HepG2 (cell line): ENCODE results near the gene EDN3. TPM values are rescaled to one million over a fixed set of nuclear protein-coding genes. Genes with fewer than 3 reads are reported as not detected.

Experiments used
- ARNT ChIP-seq: fragments of 450-650 bp; IDR thresholded peaks from 2 replicates; pipeline ENCODE4 v1.6.1; 2017
- HDAC6 ChIP-seq: fragments of 200-600 bp; sonication (generic); IDR thresholded peaks from 2 replicates; pipeline ENCODE4 v1.7.0; 2017; ENCODE audit warnings: mild to moderate bottlenecking, antibody characterized with exemption, low read length, low read depth
- JUNB ChIP-seq: sonication (generic); formaldehyde crosslinking; IDR thresholded peaks from 2 replicates; pipeline ENCODE4 v1.8.0; 2022; ENCODE audit warnings: missing genetic modification reagents, mild to moderate bottlenecking, borderline replicate concordance
- MATR3 ChIP-seq: sonication (generic); formaldehyde crosslinking; IDR thresholded peaks from 2 replicates; pipeline ENCODE4 v1.4.0; 2020; ENCODE audit warnings: missing genetic modification reagents
- MBD4 ChIP-seq: IDR thresholded peaks from 2 replicates; pipeline ENCODE4 v1.6.1; 2012; ENCODE audit warnings: low read length, inconsistent platforms, borderline replicate concordance
- NBN ChIP-seq: fragments of 450-650 bp; conservative IDR thresholded peaks from 2 replicates; pipeline ENCODE4 v1.6.1; 2017
- NR2C2 ChIP-seq: sonication (generic); formaldehyde crosslinking; IDR thresholded peaks from 2 replicates; pipeline ENCODE4 v1.4.0; 2020; ENCODE audit warnings: missing genetic modification reagents, mild to moderate bottlenecking, moderate library complexity, borderline replicate concordance
- PAWR ChIP-seq: sonication (generic); formaldehyde crosslinking; IDR thresholded peaks from 2 replicates; pipeline ENCODE4 v1.4.0; 2020; ENCODE audit warnings: missing genetic modification reagents, mild to moderate bottlenecking, borderline replicate concordance
- PLRG1 ChIP-seq: fragments of 450-650 bp; conservative IDR thresholded peaks from 2 replicates; pipeline ENCODE4 v1.6.1; 2016
- PPARG ChIP-seq: conservative IDR thresholded peaks from 2 replicates; pipeline ENCODE4 v1.6.1; 2016; ENCODE audit warnings: missing biosample characterization, missing genetic modification reagents
- RFXANK ChIP-seq: IDR thresholded peaks from 2 replicates; pipeline ENCODE4 v1.6.1; 2016
- SIN3A ChIP-seq: IDR thresholded peaks from 2 replicates; pipeline ENCODE4 v1.6.1; 2011; ENCODE audit warnings: low read depth, mild to moderate bottlenecking, control low read depth, low read length, borderline replicate concordance
- TAF15 ChIP-seq: fragments of 200-400 bp; formaldehyde crosslinking; IDR thresholded peaks from one replicate; pipeline ENCODE4 v1.6.1; 2018; ENCODE audit warnings: mild to moderate bottlenecking, low read depth, low read length; ENCODE audit not compliant: poor library complexity, severe bottlenecking
- TCF7 ChIP-seq: sonication (generic); IDR thresholded peaks from 2 replicates; pipeline ENCODE4 v1.6.1; 2016; ENCODE audit warnings: antibody characterized with exemption, low read depth
- ZBTB1 ChIP-seq: sonication (generic); formaldehyde crosslinking; IDR thresholded peaks from 2 replicates; pipeline ENCODE4 v1.4.0; 2020; ENCODE audit warnings: missing genetic modification reagents, borderline replicate concordance
- ZFYVE20 ChIP-seq: sonication (generic); formaldehyde crosslinking; IDR thresholded peaks from 2 replicates; pipeline ENCODE4 v1.8.0; 2023; ENCODE audit warnings: low read depth, mild to moderate bottlenecking, moderate library complexity, missing genetic modification reagents, borderline replicate concordance
- ZNF34 ChIP-seq: sonication (generic); formaldehyde crosslinking; IDR thresholded peaks from 2 replicates; pipeline ENCODE4 v1.4.0; 2020; ENCODE audit warnings: mild to moderate bottlenecking, missing genetic modification reagents, borderline replicate concordance
- ZNF432 ChIP-seq: sonication (generic); formaldehyde crosslinking; IDR thresholded peaks from 2 replicates; pipeline ENCODE4 v1.5.0; 2020; ENCODE audit warnings: missing genetic modification reagents, mild to moderate bottlenecking, borderline replicate concordance
- ZNF460 ChIP-seq: sonication (generic); formaldehyde crosslinking; IDR thresholded peaks from 2 replicates; pipeline ENCODE4 v1.5.1; 2020; ENCODE audit warnings: missing genetic modification reagents, mild to moderate bottlenecking, borderline replicate concordance
- ZNF570 ChIP-seq: sonication (generic); formaldehyde crosslinking; IDR thresholded peaks from 2 replicates; pipeline ENCODE4 v1.4.0; 2020; ENCODE audit warnings: mild to moderate bottlenecking, missing genetic modification reagents, borderline replicate concordance
- ZNF773 ChIP-seq: sonication (generic); formaldehyde crosslinking; IDR thresholded peaks from 2 replicates; pipeline ENCODE4 v1.4.0; 2020; ENCODE audit warnings: missing genetic modification reagents, borderline replicate concordance
- polyA plus RNA-seq, 8 experiments: library from polyadenylated mRNA; depleted of rRNA in 3 of 8; stranded (reverse) in 7 of 8; unstranded in 1 of 8; fragments of >200 nt; fragmentation: Illumina TruSeq in 4 of 8; extraction: Trizol in 4 of 8; gene quantifications; 2 replicates each; pipeline versions ENCODE4 v1.2.1 to v1.2.3, GENCODE V29; 2011 to 2016; ENCODE audit warnings: low read depth in 4 of 8, missing spikeins in 1 of 8, mixed read lengths in 1 of 8; ENCODE audit not compliant: insufficient read depth in 1 of 8
- total RNA-seq, 5 experiments: library from RNA; depleted of rRNA; stranded (reverse); fragments of >200 nt; fragmentation: Illumina TruSeq; extraction: Trizol; gene quantifications; 2 replicates each; pipeline ENCODE4 v1.2.3, GENCODE V29; 2016; ENCODE audit warnings: low read depth in 1 of 5
- TF ChIP-seq, protein P1 (sequence below): IDR thresholded peaks from 2 replicates; pipeline ENCODE4 v1.6.1; 2016; ENCODE audit warnings: mild to moderate bottlenecking
- TF ChIP-seq, protein P2 (sequence below): sonication (generic); formaldehyde crosslinking; conservative IDR thresholded peaks from 2 replicates; pipeline ENCODE4 v1.8.0; 2022; ENCODE audit warnings: missing genetic modification reagents
- TF ChIP-seq, protein P3 (sequence below): sonication (generic); formaldehyde crosslinking; IDR thresholded peaks from 2 replicates; pipeline ENCODE4 v1.5.0; 2020; ENCODE audit warnings: missing genetic modification reagents, mild to moderate bottlenecking, borderline replicate concordance
- TF ChIP-seq, protein P4 (sequence below): sonication (generic); formaldehyde crosslinking; IDR thresholded peaks from 2 replicates; pipeline ENCODE4 v1.8.1; 2023; ENCODE audit warnings: missing genetic modification reagents, inconsistent platforms, borderline replicate concordance
- TF ChIP-seq, protein P5 (sequence below): sonication (generic); formaldehyde crosslinking; IDR thresholded peaks from 2 replicates; pipeline ENCODE4 v1.5.0; 2020; ENCODE audit warnings: mild to moderate bottlenecking, missing genetic modification reagents, moderate library complexity

Gene EDN3
- total and polyA plus RNA-seq, 2 of the 13 experiments (the other 11 are each of a cell fraction or from before 2014, with no cell fraction given): not detected

DNA sequence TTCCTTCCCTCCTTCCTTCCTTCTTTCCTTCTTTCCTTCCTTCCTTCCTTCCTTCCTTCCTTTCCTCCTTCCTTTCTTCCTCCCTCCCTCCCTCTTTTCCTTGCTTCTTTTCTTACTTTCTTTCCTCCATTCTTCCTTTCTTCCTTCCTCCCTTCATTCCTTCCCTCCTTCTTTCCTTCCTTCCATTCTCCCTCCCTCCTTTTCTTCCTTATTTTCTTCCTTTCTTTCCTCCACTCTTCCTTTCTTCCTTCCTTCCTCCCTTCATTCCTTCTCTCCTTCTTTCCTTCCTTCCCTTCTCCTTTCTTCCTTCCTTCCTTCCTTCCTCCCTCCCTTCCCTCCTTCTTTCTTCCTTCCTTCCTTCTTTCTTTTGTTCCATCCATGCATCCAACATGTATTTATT is 35.1 kb upstream of the EDN3 start (continued):
- TF ChIP-seq, protein P1, sequence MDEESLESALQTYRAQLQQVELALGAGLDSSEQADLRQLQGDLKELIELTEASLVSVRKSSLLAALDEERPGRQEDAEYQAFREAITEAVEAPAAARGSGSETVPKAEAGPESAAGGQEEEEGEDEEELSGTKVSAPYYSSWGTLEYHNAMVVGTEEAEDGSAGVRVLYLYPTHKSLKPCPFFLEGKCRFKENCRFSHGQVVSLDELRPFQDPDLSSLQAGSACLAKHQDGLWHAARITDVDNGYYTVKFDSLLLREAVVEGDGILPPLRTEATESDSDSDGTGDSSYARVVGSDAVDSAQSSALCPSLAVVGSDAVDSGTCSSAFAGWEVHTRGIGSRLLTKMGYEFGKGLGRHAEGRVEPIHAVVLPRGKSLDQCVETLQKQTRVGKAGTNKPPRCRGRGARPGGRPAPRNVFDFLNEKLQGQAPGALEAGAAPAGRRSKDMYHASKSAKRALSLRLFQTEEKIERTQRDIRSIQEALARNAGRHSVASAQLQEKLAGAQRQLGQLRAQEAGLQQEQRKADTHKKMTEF: no peak
- TF ChIP-seq ZFYVE20 (no peak), NBN (peak; percentile 75; the same call in 1 of the 2 replicates), PLRG1 (peak; percentile 93; the same call in 1 of the 2 replicates), MATR3 (CRISPR knock-in tag) (no peak), PPARG (CRISPR knock-in tag) (no peak), ZNF460 (CRISPR knock-in tag) (no peak), TAF15 (no peak), ZNF432 (no peak), TCF7 (no peak), MBD4 (no peak), ZNF34 (CRISPR knock-in tag) (no peak), ARNT (0 out of 2 replicates have a peak, but pooled peaks have one; percentile 59), NR2C2 (no peak), ZBTB1 (no peak), JUNB (CRISPR knock-in tag) (no peak), HDAC6 (no peak), SIN3A (no peak), ZNF570 (CRISPR knock-in tag) (no peak), RFXANK (no peak), ZNF773 (no peak), PAWR (no peak)
- TF ChIP-seq, protein P2, sequence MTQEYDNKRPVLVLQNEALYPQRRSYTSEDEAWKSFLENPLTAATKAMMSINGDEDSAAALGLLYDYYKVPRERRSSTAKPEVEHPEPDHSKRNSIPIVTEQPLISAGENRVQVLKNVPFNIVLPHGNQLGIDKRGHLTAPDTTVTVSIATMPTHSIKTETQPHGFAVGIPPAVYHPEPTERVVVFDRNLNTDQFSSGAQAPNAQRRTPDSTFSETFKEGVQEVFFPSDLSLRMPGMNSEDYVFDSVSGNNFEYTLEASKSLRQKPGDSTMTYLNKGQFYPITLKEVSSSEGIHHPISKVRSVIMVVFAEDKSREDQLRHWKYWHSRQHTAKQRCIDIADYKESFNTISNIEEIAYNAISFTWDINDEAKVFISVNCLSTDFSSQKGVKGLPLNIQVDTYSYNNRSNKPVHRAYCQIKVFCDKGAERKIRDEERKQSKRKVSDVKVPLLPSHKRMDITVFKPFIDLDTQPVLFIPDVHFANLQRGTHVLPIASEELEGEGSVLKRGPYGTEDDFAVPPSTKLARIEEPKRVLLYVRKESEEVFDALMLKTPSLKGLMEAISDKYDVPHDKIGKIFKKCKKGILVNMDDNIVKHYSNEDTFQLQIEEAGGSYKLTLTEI (CRISPR knock-in tag): no peak
- TF ChIP-seq, protein P3, sequence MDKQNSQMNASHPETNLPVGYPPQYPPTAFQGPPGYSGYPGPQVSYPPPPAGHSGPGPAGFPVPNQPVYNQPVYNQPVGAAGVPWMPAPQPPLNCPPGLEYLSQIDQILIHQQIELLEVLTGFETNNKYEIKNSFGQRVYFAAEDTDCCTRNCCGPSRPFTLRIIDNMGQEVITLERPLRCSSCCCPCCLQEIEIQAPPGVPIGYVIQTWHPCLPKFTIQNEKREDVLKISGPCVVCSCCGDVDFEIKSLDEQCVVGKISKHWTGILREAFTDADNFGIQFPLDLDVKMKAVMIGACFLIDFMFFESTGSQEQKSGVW (CRISPR knock-in tag): no peak
- TF ChIP-seq, protein P4, sequence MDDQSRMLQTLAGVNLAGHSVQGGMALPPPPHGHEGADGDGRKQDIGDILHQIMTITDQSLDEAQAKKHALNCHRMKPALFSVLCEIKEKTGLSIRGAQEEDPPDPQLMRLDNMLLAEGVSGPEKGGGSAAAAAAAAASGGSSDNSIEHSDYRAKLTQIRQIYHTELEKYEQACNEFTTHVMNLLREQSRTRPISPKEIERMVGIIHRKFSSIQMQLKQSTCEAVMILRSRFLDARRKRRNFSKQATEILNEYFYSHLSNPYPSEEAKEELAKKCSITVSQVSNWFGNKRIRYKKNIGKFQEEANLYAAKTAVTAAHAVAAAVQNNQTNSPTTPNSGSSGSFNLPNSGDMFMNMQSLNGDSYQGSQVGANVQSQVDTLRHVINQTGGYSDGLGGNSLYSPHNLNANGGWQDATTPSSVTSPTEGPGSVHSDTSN (CRISPR knock-in tag): no peak
- TF ChIP-seq, protein P5, sequence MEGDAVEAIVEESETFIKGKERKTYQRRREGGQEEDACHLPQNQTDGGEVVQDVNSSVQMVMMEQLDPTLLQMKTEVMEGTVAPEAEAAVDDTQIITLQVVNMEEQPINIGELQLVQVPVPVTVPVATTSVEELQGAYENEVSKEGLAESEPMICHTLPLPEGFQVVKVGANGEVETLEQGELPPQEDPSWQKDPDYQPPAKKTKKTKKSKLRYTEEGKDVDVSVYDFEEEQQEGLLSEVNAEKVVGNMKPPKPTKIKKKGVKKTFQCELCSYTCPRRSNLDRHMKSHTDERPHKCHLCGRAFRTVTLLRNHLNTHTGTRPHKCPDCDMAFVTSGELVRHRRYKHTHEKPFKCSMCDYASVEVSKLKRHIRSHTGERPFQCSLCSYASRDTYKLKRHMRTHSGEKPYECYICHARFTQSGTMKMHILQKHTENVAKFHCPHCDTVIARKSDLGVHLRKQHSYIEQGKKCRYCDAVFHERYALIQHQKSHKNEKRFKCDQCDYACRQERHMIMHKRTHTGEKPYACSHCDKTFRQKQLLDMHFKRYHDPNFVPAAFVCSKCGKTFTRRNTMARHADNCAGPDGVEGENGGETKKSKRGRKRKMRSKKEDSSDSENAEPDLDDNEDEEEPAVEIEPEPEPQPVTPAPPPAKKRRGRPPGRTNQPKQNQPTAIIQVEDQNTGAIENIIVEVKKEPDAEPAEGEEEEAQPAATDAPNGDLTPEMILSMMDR (CRISPR knock-in tag): no peak
